IMR-90 (cell line): ENCODE measurements around the gene SLC27A2. TPM values are rescaled to one million over a fixed set of nuclear protein-coding genes. Genes with fewer than 3 reads are reported as not detected.
A peak's percentile ranks its signal among the peaks of the same experiment; 100 is the strongest.

Experiments
- ATAC-seq: fragments of 200-7000 bp; cut with Tn5 transposase; 2 replicates; pipeline ENCODE4 v1.9.1; 2020; ENCODE audit warnings: low read depth, mild to moderate bottlenecking, moderate library complexity
- BruUV-seq: library from RNA; stranded (reverse); fragments of 400-500 nt; replicated peaks from 2 replicates; lab custom pipeline; 2021; lab: Mats Ljungman, UMichigan
- CTCF ChIA-PET: fragments of 300-600 bp; formaldehyde crosslinking; extraction: SDS; loops from one replicate; lab custom pipeline; 2021; ENCODE audit warnings: antibody characterized with exemption; lab: Yijun Ruan, JAX
- POLR2A ChIA-PET: fragments of 300-600 bp; sonication (Branson Sonifier 250); formaldehyde crosslinking; loops from one replicate; lab custom pipeline; 2022; ENCODE audit warnings: antibody characterized with exemption; ENCODE audit not compliant: unreplicated experiment; lab: Charles Lee
- DNase-seq: peaks from one replicate; pipeline ENCODE4 v3.0.0; 2013
- H2AFZ ChIP-seq: replicated peaks from 2 replicates; pipeline ENCODE3; 2013; ENCODE audit warnings: low read length, mild to moderate bottlenecking; ENCODE audit not compliant: poor library complexity
- H2AK5ac ChIP-seq: 2 replicates; pipeline ENCODE4 v1.6.1; 2013; ENCODE audit warnings: low read depth, low read length, inconsistent platforms
- H2AK9ac ChIP-seq: replicated peaks from 2 replicates; pipeline ENCODE3; 2013; ENCODE audit warnings: mild to moderate bottlenecking, low read depth, low read length, moderate library complexity; ENCODE audit not compliant: poor library complexity
- H2BK120ac ChIP-seq: 2 replicates; pipeline ENCODE4 v1.6.1; 2013; ENCODE audit warnings: low read depth, low read length, inconsistent platforms
- H2BK15ac ChIP-seq: 3 replicates; pipeline ENCODE4 v1.6.1; 2013; ENCODE audit warnings: low read depth, low read length, inconsistent platforms
- H2BK20ac ChIP-seq: 2 replicates; pipeline ENCODE4 v1.6.1; 2013; ENCODE audit warnings: low read depth, mild to moderate bottlenecking, inconsistent platforms, low read length, moderate library complexity
- H2BK5ac ChIP-seq: 2 replicates; pipeline ENCODE4 v1.6.1; 2013; ENCODE audit warnings: mild to moderate bottlenecking, low read depth, low read length, inconsistent platforms; ENCODE audit not compliant: poor library complexity, severe bottlenecking
- H3K14ac ChIP-seq: replicated peaks from 2 replicates; pipeline ENCODE4 v1.6.1; 2013; ENCODE audit warnings: low read depth, low read length, inconsistent platforms
- H3K18ac ChIP-seq: 2 replicates; pipeline ENCODE4 v1.6.1; 2013; ENCODE audit warnings: low read depth, low read length, control low read depth
- H3K23ac ChIP-seq: 2 replicates; pipeline ENCODE4 v1.6.1; 2013; ENCODE audit warnings: low read depth, low read length, inconsistent platforms
- H3K27ac ChIP-seq: 2 replicates; pipeline ENCODE4 v1.5.1; 2013; ENCODE audit warnings: mild to moderate bottlenecking, control low read depth, low read length; ENCODE audit not compliant: insufficient read depth
- H3K27me3 ChIP-seq: 2 replicates; pipeline ENCODE4 v1.6.1; 2013; ENCODE audit warnings: low read length; ENCODE audit not compliant: control insufficient read depth, insufficient read depth
- H3K36me3 ChIP-seq: 2 replicates; pipeline ENCODE4 v1.6.1; 2013; ENCODE audit warnings: low read length, mixed read lengths; ENCODE audit not compliant: control insufficient read depth, insufficient read depth
- H3K4ac ChIP-seq: 2 replicates; pipeline ENCODE4 v1.6.1; 2013; ENCODE audit warnings: low read depth, low read length, inconsistent platforms
- H3K4me1 ChIP-seq: 2 replicates; pipeline ENCODE4 v1.6.1; 2013; ENCODE audit warnings: low read length, mixed read lengths; ENCODE audit not compliant: control insufficient read depth, insufficient read depth
- H3K4me2 ChIP-seq: 2 replicates; pipeline ENCODE4 v1.6.1; 2013; ENCODE audit warnings: low read depth, mild to moderate bottlenecking, control low read depth, low read length, moderate library complexity
- H3K4me3 ChIP-seq: 2 replicates; pipeline ENCODE4 v1.5.1; 2013; ENCODE audit warnings: low read depth, mild to moderate bottlenecking, control low read depth, low read length, moderate library complexity; ENCODE audit not compliant: insufficient read depth
- H3K56ac ChIP-seq: 2 replicates; pipeline ENCODE4 v1.6.1; 2013; ENCODE audit warnings: low read length, inconsistent platforms; ENCODE audit not compliant: insufficient read depth; ENCODE audit errors: extremely low read depth
- H3K79me1 ChIP-seq, 2 experiments: 2 replicates each; pipeline ENCODE4 v1.6.1; 2013; ENCODE audit warnings: low read length in 2 of 2, inconsistent platforms in 1 of 2, low read depth in 1 of 2
- H3K9ac ChIP-seq: 2 replicates; pipeline ENCODE4 v1.6.1; 2013; ENCODE audit warnings: low read depth, low read length, control low read depth
- H3K9me1 ChIP-seq: 2 replicates; pipeline ENCODE4 v1.6.1; 2013; ENCODE audit warnings: low read length, inconsistent platforms; ENCODE audit not compliant: insufficient read depth
- H3K9me3 ChIP-seq: 2 replicates; pipeline ENCODE4 v1.6.1; 2013; ENCODE audit warnings: low read length; ENCODE audit not compliant: control insufficient read depth, insufficient read depth
- H4K20me1 ChIP-seq: 2 replicates; pipeline ENCODE4 v1.6.1; 2013; ENCODE audit warnings: low read length, inconsistent platforms; ENCODE audit not compliant: insufficient read depth
- H4K5ac ChIP-seq: 2 replicates; pipeline ENCODE4 v1.6.1; 2013; ENCODE audit warnings: mild to moderate bottlenecking, low read depth, low read length, control low read depth
- H4K8ac ChIP-seq, 2 experiments: 2 replicates each; pipeline ENCODE4 v1.6.1; 2013; ENCODE audit warnings: low read depth in 2 of 2, low read length in 2 of 2, control low read depth in 1 of 2, inconsistent platforms in 1 of 2
- H4K91ac ChIP-seq: 2 replicates; pipeline ENCODE4 v1.6.1; 2013; ENCODE audit warnings: low read depth, low read length, inconsistent platforms; ENCODE audit not compliant: insufficient read depth
- MAFK ChIP-seq: IDR thresholded peaks from 2 replicates; pipeline ENCODE4 v1.6.1; 2012; ENCODE audit warnings: low read depth, low read length, improper control_type of control experiment
- WGBS, 2 experiments: methylation state at CpG; one replicate each; pipeline versions ENCODE4 v1.1.5 to v1.1.7; 2013; ENCODE audit warnings: missing lambda C conversion rate in 2 of 2; ENCODE audit not compliant: insufficient read length in 1 of 2; ENCODE audit errors: extremely low coverage in 2 of 2; 5-methylcytosine and 5-hydroxymethylcytosine counted together
- dilution Hi-C: fragments of 300-500 bp; cut with HindIII; formaldehyde crosslinking; loops from one replicate; pipeline ENCODE4 v1.14.3; 2018; ENCODE audit warnings: low sequenced_read_pairs; ENCODE audit not compliant: unreplicated experiment
- in situ Hi-C: fragments of 300-500 bp; cut with MboI; formaldehyde crosslinking; loops from 3 replicates; pipeline ENCODE4 v1.14.3; 2019; ENCODE audit warnings: low sequenced_read_pairs, inconsistent platforms, mixed read lengths
- intact Hi-C: fragments of 100-400 bp; cut with micrococcal nuclease; formaldehyde crosslinking; loops from 2 replicates; pipeline ENCODE4 v1.10.0; 2022
- polyA plus RNA-seq, 3 experiments: library from polyadenylated mRNA; depleted of rRNA; stranded (reverse); fragments of >200 nt; gene quantifications; 2 replicates each; pipeline ENCODE4 v1.2.3, GENCODE V29; 2012; ENCODE audit warnings: low replicate concordance in 1 of 3
- total RNA-seq: library from RNA; depleted of rRNA; stranded (reverse); fragments of >200 nt; gene quantifications from 2 replicates; pipeline ENCODE4 v1.2.3, GENCODE V29; 2012

The SLC27A2 gene
- total and polyA plus RNA-seq, 2 of the 4 experiments (the other 2 are of a cell fraction), result under 0.01 TPM; not detected in 1

GRCh38 chr15:50257332-50257731 lies 75.3 kb downstream of the SLC27A2 start:
- no peaks in the 10 kb centered on the region for H4K20me1 ChIP-seq
- H2BK20ac ChIP-seq, result peak overlapping the region; percentile 53
- H3K36me3 ChIP-seq, result no peaks in the 10 kb centered on the region
- H3K14ac ChIP-seq, result peak overlapping the region; percentile 20
- peak overlapping the region; percentile 59 for H4K91ac ChIP-seq
- WGBS, 2 experiments, result 90% methylated on average over 3 of the region's 8 CpGs; no CpG with 5 or more reads in 1 of the 2 experiments
- H3K79me1 ChIP-seq, result no peaks in the 10 kb centered on the region
- H2BK5ac ChIP-seq, result peak overlapping the region; percentile 27
- H3K4me2 ChIP-seq, result no peak overlapping the region
- intact Hi-C loops, result no loop called here
- peak overlapping the region; percentile 52 for H3K4ac ChIP-seq
- H2BK120ac ChIP-seq, result peak overlapping the region; percentile 58
- in situ Hi-C loops, result no loop called here
- 0 out of 2 replicates have a peak overlapping the region, but pooled peaks have one; percentile 36 for H3K23ac ChIP-seq
- no peak overlapping the region for H3K4me3 ChIP-seq
- no peak overlapping the region for H2AK9ac ChIP-seq
- ChIA-PET POLR2A (no interaction called here), CTCF (interaction anchor here (1.2 kb wide), 1 partner anchor 15 kb away, joined by 3 read pairs; no protein-coding TSS in a partner anchor)
- DNase-seq (no peak), ATAC-seq (no peak)
- no peaks in the 10 kb centered on the region for H3K9me3 ChIP-seq
- H3K27me3 ChIP-seq, result peaks cover 9% of the 10 kb centered on the region; the same call in 1 of the 2 replicates
- H3K27ac ChIP-seq, result no peak overlapping the region
- peak overlapping the region; percentile 80 for H2AK5ac ChIP-seq
- H4K8ac ChIP-seq, result peak overlapping the region in 1 of 2 experiments; percentile 27; a peak in 1 of 4 replicates
- BruUV-seq, result no TSS peak
- no peak overlapping the region for H3K56ac ChIP-seq
- H3K9me1 ChIP-seq, result peaks cover 8% of the 10 kb centered on the region
- peak overlapping the region; percentile 63; the same call in 2 of the 3 replicates for H2BK15ac ChIP-seq
- 0 out of 2 replicates have a peak overlapping the region, but pooled peaks have one; percentile 19 for H4K5ac ChIP-seq
- no peak overlapping the region for H3K9ac ChIP-seq
- no peak for TF ChIP-seq MAFK
- H3K4me1 ChIP-seq, result peaks cover 10% of the 10 kb centered on the region
- dilution Hi-C loops, result no loop called here
- H3K18ac ChIP-seq, result peak overlapping the region; percentile 13; the same call in 1 of the 2 replicates
- no peak overlapping the region for H2AFZ ChIP-seq
